Mucosa of descending colon (tissue), 3 donors: Measurements from ENCODE around the gene GNAT2. TPM values are rescaled to one million over a fixed set of nuclear protein-coding genes. Genes with fewer than 3 reads are reported as not detected.

Experiments used
- ATAC-seq: fragments of 200-7000 bp; cut with Tn5 transposase; one replicate; pipeline ENCODE4 v1.9.1; 2020; ENCODE audit warnings: mild to moderate bottlenecking, moderate library complexity
- DNase-seq, 3 donors: peaks; one replicate each; pipeline ENCODE4 v3.0.0-alpha.2; 2020
- H3K36me3 ChIP-seq: fragments of 200-600 bp; one replicate; pipeline ENCODE4 v1.8.0; 2021; ENCODE audit warnings: low read depth, mild to moderate bottlenecking
- H3K4me1 ChIP-seq: fragments of 200-600 bp; one replicate; pipeline ENCODE4 v1.8.0; 2021; ENCODE audit warnings: low read depth, mild to moderate bottlenecking
- H3K4me3 ChIP-seq: fragments of 200-600 bp; one replicate; pipeline ENCODE4 v1.8.0; 2021; ENCODE audit warnings: mild to moderate bottlenecking
- H3K9me3 ChIP-seq: fragments of 200-600 bp; one replicate; pipeline ENCODE4 v1.8.0; 2021; ENCODE audit warnings: mild to moderate bottlenecking
- intact Hi-C, 2 donors: fragments of 100-400 bp; cut with DNase I in 1 of 2; cut with micrococcal nuclease in 1 of 2; formaldehyde crosslinking; loops; one replicate each; pipeline versions ENCODE4 v1.11.0 to v1.11.1; 2022; cut with DNase I, micrococcal nuclease
- total RNA-seq, 3 donors: library from RNA; stranded (reverse); fragmentation: NEBNext Ultra II Directional in 2 of 3; extraction: Animal tissue kit (Norgen Biotek cat#: 25700) in 2 of 3; gene quantifications; one replicate each; pipeline versions ENCODE4 v1.2.1 to v1.2.4, GENCODE V29; 2021 to 2023
- TF ChIP-seq, protein P1 (sequence below): fragments of 200-600 bp; IDR thresholded peaks from one replicate; pipeline ENCODE4 v1.8.0; 2022; ENCODE audit warnings: antibody characterized with exemption, mild to moderate bottlenecking
- donor health status: DM: no; HTN: no; CAD: no; lungs with moderate emphysema.
- donor health status: DM: no; HTN: no; CAD: no.
- donor health status: DM: no; HTN: yes; CAD: no.

The GNAT2 gene
- total RNA-seq, 3 donors from 2014 or later, result not detected

DNA sequence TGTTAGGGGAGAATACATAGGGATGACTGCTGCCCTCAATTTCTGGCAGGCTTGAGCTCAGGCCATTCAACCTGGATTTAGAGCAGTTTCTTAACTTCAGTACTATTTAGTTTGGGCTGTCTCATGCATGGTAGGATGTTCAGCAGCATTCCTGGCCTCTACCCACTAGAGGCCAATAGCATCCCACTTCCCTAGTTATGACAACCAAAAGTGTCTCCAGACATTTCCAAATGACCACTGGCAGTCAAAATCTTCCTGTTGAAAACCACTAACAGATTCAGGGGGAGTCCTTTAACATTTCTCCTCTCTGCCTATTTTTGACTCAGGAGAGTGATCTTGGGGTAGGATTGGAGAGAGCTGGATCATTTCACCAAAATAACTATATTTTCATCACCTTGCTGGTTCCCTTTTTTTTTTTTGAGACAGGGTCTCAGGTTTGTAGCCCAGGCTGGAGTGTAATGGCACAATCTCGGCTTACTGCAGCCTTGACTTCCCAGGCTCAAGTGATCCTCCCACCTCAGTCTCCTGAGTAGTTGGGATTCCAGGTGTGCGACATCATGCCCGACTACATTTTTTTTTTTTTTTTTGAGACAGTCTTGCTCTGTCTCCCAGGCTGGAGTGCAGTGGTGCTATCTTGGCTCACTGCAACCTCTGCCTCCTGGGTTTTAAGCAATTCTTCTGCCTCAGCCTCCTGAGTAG lies 8.7 kb downstream of the GNAT2 start:
- no peak for ATAC-seq
- Histone ChIP-seq H3K36me3 (no peaks in the 10 kb centered on the region), H3K4me3 (no peak overlapping the region), H3K9me3 (no peaks in the 10 kb centered on the region), H3K4me1 (no peaks in the 10 kb centered on the region)
- intact Hi-C loops, result no loop called here
- DNase-seq, result no peak
- TF ChIP-seq, protein P1, sequence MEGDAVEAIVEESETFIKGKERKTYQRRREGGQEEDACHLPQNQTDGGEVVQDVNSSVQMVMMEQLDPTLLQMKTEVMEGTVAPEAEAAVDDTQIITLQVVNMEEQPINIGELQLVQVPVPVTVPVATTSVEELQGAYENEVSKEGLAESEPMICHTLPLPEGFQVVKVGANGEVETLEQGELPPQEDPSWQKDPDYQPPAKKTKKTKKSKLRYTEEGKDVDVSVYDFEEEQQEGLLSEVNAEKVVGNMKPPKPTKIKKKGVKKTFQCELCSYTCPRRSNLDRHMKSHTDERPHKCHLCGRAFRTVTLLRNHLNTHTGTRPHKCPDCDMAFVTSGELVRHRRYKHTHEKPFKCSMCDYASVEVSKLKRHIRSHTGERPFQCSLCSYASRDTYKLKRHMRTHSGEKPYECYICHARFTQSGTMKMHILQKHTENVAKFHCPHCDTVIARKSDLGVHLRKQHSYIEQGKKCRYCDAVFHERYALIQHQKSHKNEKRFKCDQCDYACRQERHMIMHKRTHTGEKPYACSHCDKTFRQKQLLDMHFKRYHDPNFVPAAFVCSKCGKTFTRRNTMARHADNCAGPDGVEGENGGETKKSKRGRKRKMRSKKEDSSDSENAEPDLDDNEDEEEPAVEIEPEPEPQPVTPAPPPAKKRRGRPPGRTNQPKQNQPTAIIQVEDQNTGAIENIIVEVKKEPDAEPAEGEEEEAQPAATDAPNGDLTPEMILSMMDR, result no peak

GRCh38 chr1:109609881-109610280 lies 9.5 kb downstream of the GNAT2 start:
- Histone ChIP-seq H3K9me3 (no peaks in the 10 kb centered on the region), H3K36me3 (no peaks in the 10 kb centered on the region), H3K4me1 (no peaks in the 10 kb centered on the region), H3K4me3 (no peak overlapping the region)
- intact Hi-C loops, result no loop called here
- no peak for ATAC-seq
- TF ChIP-seq, protein P1, result no peak
- no peak for DNase-seq

DNA sequence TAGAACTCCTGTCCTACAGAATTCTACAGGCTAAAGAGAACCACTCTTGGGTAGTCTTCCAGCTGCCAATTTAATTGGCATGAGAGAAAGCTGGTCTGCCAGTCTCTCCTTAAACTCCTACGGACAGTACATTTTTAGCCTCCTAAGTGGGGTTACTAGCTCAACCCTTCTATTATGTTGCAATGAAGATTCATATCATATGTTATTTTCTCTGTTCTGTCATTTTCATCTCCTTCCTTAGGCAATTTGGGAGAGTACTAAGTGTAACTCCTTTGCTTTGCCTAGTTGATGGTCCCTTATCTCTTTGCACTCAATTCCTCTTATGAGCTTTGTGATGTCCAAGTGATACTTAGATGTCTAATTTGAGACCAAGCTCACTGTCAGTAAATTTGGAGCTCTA lies 14.0 kb downstream of the GNAT2 start:
- Histone ChIP-seq H3K9me3 (no peaks in the 10 kb centered on the region), H3K4me3 (no peak overlapping the region), H3K4me1 (no peaks in the 10 kb centered on the region), H3K36me3 (no peaks in the 10 kb centered on the region)
- no peak for DNase-seq
- intact Hi-C loops, result no loop called here
- TF ChIP-seq, protein P1, result no peak
- ATAC-seq, result no peak

DNA sequence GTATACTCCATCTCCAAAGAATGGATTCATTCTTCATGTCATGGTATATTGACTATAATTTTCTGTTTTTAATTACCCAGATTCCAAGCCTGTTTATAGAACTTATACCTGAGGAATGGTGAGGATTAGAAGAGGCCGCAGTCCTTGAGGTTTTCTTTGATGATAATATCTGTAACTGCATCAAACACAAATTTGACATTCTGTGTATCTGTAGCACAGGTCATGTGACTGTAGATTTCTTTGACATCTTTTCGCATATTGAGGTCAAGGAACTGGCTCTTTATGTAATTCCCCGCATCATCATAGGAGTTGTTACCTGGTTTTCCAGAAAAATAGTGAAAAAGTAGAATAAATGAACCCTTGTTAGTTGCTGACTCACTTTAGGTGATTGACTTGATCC lies 16.2 kb downstream of the GNAT2 start:
- Histone ChIP-seq H3K4me3 (no peak overlapping the region), H3K4me1 (no peaks in the 10 kb centered on the region), H3K9me3 (no peaks in the 10 kb centered on the region), H3K36me3 (no peaks in the 10 kb centered on the region)
- DNase-seq (no peak), ATAC-seq (no peak)
- intact Hi-C loops, result no loop called here
- TF ChIP-seq, protein P1, result no peak

- Histone ChIP-seq H3K36me3 (no peaks in the 10 kb centered on the region), H3K9me3 (no peaks in the 10 kb centered on the region), H3K4me1 (no peaks in the 10 kb centered on the region), H3K4me3 (no peak overlapping the region)
- intact Hi-C loops, result no loop called here
- TF ChIP-seq, protein P1, result no peak
- ATAC-seq (no peak), DNase-seq (no peak)
Observed at GRCh38 chr1:109598655-109599054, 20.8 kb downstream of the GNAT2 start.

- Histone ChIP-seq H3K36me3 (no peaks in the 10 kb centered on the region), H3K9me3 (no peaks in the 10 kb centered on the region), H3K4me3 (no peak overlapping the region), H3K4me1 (no peaks in the 10 kb centered on the region)
- intact Hi-C loops, result no loop called here
- no peak for DNase-seq
- TF ChIP-seq, protein P1, result no peak
- ATAC-seq, result no peak
Observed at GRCh38 chr1:109598156-109598555, 21.3 kb downstream of the GNAT2 start.
